ENCODE data around the gene ISOC2.

Gene ISOC2

DNA sequence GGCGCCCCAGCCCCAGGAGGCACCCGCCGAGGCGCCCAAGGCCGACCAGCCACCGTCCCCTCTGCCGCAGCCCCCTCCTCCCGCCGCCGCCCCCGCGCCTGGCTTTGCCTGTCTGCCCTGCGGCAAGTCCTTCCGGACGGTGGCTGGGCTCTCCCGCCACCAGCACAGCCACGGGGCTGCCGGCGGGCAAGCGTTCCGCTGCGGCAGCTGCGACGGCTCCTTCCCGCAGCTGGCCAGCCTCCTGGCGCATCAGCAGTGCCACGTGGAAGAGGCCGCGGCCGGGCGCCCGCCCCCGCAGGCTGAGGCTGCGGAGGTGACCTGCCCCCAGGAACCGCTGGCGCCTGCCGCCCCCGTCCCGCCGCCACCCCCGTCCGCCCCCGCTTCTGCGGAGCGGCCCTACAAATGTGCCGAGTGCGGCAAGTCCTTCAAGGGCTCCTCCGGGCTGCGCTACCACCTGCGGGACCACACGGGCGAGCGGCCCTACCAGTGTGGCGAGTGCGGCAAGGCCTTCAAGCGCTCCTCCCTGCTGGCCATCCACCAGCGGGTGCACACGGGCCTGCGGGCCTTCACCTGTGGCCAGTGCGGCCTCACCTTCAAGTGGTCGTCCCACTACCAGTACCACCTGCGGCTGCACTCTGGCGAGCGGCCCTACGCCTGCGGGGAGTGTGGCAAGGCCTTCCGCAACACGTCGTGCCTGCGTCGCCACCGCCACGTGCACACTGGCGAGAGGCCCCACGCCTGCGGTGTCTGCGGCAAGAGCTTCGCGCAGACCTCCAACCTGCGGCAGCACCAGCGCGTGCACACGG, 20.9 kb upstream of the ISOC2 start:
- CTCF ChIA-PET = interaction anchor here (0.8 to 6.3 kb wide), 2 partner anchors 9 to 15 kb away, joined by 3 to 37 read pairs; no protein-coding TSS in a partner anchor
- no peak for DNase-seq (ENCODE audit: extremely low spot score)
- POLR2A ChIA-PET = no interaction called here
- TF ChIP-seq, protein P1, sequence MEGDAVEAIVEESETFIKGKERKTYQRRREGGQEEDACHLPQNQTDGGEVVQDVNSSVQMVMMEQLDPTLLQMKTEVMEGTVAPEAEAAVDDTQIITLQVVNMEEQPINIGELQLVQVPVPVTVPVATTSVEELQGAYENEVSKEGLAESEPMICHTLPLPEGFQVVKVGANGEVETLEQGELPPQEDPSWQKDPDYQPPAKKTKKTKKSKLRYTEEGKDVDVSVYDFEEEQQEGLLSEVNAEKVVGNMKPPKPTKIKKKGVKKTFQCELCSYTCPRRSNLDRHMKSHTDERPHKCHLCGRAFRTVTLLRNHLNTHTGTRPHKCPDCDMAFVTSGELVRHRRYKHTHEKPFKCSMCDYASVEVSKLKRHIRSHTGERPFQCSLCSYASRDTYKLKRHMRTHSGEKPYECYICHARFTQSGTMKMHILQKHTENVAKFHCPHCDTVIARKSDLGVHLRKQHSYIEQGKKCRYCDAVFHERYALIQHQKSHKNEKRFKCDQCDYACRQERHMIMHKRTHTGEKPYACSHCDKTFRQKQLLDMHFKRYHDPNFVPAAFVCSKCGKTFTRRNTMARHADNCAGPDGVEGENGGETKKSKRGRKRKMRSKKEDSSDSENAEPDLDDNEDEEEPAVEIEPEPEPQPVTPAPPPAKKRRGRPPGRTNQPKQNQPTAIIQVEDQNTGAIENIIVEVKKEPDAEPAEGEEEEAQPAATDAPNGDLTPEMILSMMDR (IDR thresholded peaks at IDR 0.05; ENCODE audit: control extremely low read depth, extremely low read depth, low read depth, missing control alignments) = no peak

DNA sequence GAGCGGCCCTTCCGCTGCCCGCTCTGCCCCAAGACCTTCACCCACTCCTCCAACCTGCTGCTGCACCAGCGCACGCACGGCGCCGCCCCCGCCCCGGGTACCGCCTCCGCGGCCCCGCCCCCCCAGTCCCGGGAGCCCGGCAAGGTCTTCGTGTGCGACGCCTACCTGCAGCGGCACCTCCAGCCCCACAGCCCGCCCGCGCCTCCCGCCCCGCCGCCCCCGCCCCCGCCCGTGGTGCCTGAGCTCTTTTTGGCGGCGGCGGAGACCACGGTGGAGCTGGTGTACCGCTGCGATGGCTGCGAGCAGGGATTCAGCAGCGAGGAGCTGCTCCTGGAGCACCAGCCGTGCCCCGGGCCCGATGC, 20.3 kb upstream of the ISOC2 start:
- TF ChIP-seq, protein P1 (IDR thresholded peaks at IDR 0.05; ENCODE audit: control extremely low read depth, extremely low read depth, low read depth, missing control alignments) = no peak
- ChIA-PET POLR2A (no interaction called here), CTCF (no interaction called here)
- no peak for DNase-seq (ENCODE audit: extremely low spot score)

DNA sequence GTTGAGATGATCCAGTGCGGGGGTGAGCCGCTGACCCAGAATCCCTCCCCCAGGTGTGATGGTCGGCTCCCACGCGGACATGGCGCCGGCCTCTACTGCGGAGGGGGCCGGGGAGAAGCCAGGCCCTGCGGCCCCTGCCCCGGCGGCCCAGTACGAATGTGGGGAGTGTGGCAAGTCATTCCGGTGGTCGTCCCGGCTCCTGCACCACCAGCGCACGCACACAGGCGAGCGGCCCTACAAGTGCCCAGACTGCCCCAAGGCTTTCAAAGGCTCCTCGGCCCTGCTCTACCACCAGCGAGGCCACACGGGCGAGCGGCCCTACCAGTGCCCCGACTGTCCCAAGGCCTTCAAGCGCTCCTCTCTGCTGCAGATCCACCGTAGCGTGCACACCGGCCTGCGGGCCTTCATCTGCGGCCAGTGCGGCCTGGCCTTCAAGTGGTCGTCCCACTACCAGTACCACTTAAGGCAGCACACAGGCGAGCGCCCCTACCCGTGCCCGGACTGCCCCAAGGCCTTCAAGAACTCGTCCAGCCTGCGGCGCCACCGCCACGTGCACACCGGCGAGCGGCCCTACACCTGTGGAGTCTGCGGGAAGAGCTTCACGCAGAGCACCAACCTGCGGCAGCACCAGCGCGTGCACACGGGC, 19.8 kb upstream of the ISOC2 start:
- ChIA-PET CTCF (no interaction called here), POLR2A (no interaction called here)
- DNase-seq (ENCODE audit: extremely low spot score) = no peak
- TF ChIP-seq, protein P1 (IDR thresholded peaks at IDR 0.05; ENCODE audit: control extremely low read depth, extremely low read depth, low read depth, missing control alignments) = no peak

DNA sequence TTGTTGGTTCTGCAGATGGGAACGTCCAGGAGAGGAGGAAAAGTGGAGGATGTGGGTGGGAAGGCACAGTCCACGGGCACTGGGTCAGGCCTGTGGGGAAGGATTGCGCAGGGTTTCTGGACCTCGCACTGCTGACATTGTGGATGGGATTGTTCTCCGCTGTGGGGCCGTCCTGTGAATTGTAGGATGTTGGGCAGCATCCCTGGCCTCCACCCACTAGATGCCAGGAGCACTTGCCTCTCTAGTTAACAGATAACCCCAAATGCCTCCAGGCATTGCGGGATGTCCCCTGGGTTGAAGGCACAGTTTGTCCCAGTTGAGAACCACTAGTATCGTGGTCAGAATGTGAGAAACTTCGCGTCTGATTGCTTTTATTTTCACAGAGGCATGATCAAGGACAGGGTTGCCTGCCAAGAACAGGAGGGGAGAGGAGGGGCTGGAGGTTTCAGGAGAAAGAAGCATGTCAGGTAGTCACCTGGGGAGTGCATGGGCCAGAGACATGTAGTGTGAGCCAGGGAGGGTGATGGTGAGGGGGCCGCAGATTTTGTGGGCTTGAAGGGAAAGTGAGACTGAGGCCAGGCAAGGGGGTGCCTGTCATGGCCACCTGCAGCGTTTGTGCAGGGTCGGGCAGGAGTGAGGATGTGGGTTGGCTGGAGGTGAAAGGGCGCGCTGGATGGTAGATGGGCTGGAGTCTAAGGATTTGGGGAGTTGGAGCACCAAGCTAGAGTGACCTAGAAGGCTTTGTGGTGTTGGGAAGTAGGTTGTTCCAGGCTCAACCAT, 18.2 kb upstream of the ISOC2 start:
- POLR2A ChIA-PET = no interaction called here
- TF ChIP-seq, protein P1 (IDR thresholded peaks at IDR 0.05; ENCODE audit: control extremely low read depth, extremely low read depth, low read depth, missing control alignments) = no peak
- CTCF ChIA-PET = interaction anchor here (0.7 to 2.6 kb wide), 4 partner anchors 12 to 153 kb away, joined by 3 to 15 read pairs (median 6); no protein-coding TSS in a partner anchor
- DNase-seq (ENCODE audit: extremely low spot score) = no peak

DNA sequence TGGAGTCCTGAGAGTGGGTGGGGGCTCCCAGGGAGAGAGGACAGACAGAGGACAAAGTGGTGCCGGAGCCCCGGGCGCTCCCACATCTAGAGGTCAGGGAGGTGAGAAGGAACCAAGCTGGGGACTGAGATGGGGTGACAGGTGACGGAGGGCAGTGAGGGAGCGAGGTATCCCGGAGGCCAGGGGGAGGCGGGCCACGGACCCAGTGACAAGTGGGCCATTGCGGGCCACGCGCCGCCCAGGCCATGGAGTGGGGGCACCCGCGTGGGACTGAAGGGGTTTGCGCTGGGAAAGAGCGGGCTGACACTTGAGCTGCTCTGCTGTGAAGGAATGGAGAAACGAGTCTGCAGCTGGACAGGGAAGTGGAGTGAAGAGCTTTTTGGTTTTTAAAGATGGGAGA, 17.6 kb upstream of the ISOC2 start:
- ChIA-PET CTCF (interaction anchor here (0.7 to 2.6 kb wide), 4 partner anchors 11 to 153 kb away, joined by 3 to 15 read pairs (median 6); no protein-coding TSS in a partner anchor), POLR2A (no interaction called here)
- no peak for DNase-seq (ENCODE audit: extremely low spot score)
- TF ChIP-seq, protein P1 (IDR thresholded peaks at IDR 0.05; ENCODE audit: control extremely low read depth, extremely low read depth, low read depth, missing control alignments) = no peak

GRCh38 chr19:55478364-55478763, 16.9 kb upstream of the ISOC2 start:
- no peak for DNase-seq (ENCODE audit: extremely low spot score)
- TF ChIP-seq, protein P1 (IDR thresholded peaks at IDR 0.05; ENCODE audit: control extremely low read depth, extremely low read depth, low read depth, missing control alignments) = no peak
- POLR2A ChIA-PET = no interaction called here
- CTCF ChIA-PET = interaction anchor here (1.3 to 2.6 kb wide), 3 partner anchors 11 to 39 kb away, joined by 3 to 15 read pairs (median 8); no protein-coding TSS in a partner anchor
